Vagina (tissue), 2 donors: ENCODE data around the gene ESCO1.

Experiments used
- POLR2A ChIP-seq, 2 donors: fragments of 450-650 bp; IDR thresholded peaks; one replicate each; pipeline ENCODE4 v1.6.1; 2017; ENCODE audit warnings: antibody characterized with exemption in 2 of 2, mild to moderate bottlenecking in 2 of 2, moderate library complexity in 2 of 2
- TF ChIP-seq, protein P1 (sequence below), 3 experiments: fragments of 450-650 bp in 2 of 3; fragments of 200-600 bp in 1 of 3; sonication (generic) in 1 of 3; IDR thresholded peaks; one replicate each; pipeline ENCODE4 v1.5.1; 2017 to 2019; ENCODE audit warnings: antibody characterized with exemption in 3 of 3, mild to moderate bottlenecking in 2 of 3, moderate library complexity in 2 of 3

DNA sequence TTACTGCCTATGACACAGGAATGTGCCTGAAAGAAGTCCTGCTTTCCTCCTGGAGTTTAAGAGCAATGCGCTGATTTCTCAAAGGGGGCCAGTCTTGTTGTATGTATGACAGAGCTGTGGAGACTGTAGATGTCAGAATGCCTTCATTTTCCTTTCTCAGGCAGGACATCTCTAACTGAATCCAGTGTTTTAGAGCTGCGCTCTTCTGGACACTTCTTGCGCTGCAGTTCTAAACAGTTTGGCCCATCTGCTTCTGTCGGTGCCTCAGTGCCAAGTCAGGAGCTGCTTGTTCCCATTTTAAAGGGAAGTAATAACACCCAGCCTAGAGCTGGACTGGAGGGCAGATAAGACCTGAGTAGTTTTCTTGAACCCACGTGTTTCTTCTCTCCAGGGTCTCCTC is 91.4 kb downstream of the ESCO1 start:
- TF ChIP-seq, protein P1, sequence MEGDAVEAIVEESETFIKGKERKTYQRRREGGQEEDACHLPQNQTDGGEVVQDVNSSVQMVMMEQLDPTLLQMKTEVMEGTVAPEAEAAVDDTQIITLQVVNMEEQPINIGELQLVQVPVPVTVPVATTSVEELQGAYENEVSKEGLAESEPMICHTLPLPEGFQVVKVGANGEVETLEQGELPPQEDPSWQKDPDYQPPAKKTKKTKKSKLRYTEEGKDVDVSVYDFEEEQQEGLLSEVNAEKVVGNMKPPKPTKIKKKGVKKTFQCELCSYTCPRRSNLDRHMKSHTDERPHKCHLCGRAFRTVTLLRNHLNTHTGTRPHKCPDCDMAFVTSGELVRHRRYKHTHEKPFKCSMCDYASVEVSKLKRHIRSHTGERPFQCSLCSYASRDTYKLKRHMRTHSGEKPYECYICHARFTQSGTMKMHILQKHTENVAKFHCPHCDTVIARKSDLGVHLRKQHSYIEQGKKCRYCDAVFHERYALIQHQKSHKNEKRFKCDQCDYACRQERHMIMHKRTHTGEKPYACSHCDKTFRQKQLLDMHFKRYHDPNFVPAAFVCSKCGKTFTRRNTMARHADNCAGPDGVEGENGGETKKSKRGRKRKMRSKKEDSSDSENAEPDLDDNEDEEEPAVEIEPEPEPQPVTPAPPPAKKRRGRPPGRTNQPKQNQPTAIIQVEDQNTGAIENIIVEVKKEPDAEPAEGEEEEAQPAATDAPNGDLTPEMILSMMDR (IDR thresholded peaks at IDR 0.05): no peak
- no peak for TF ChIP-seq POLR2A (IDR thresholded peaks at IDR 0.05)
